ENCODE data around the gene CORO1A.
"Not testable (repeated sequence)": the region's sequence is repeated elsewhere in the genome, so short reads cannot be mapped to it uniquely, and the experiment has no call there.

GRCh38 chr16:30170145-30170544, 13.3 kb upstream of the CORO1A start:
- not testable (repeated sequence) for TF ChIP-seq CTCF (IDR thresholded peaks at IDR 0.05; ENCODE audit: poor library complexity); EZH2 (IDR thresholded peaks at IDR 0.05; ENCODE audit: borderline replicate concordance)
